HG03159 (cell line): Measurements from ENCODE around the gene MRPL4.
"Not testable (repeated sequence)": the region's sequence is repeated elsewhere in the genome, so short reads cannot be mapped to it uniquely, and the experiment has no call there.

Experiments used
- ATAC-seq: cut with Tn5 transposase; IDR thresholded peaks from one replicate; pipeline ENCODE4 v1.9.1; 2021; ENCODE audit warnings: mild to moderate bottlenecking, moderate library complexity; ENCODE audit not compliant: unreplicated experiment

MRPL4 gene

DNA sequence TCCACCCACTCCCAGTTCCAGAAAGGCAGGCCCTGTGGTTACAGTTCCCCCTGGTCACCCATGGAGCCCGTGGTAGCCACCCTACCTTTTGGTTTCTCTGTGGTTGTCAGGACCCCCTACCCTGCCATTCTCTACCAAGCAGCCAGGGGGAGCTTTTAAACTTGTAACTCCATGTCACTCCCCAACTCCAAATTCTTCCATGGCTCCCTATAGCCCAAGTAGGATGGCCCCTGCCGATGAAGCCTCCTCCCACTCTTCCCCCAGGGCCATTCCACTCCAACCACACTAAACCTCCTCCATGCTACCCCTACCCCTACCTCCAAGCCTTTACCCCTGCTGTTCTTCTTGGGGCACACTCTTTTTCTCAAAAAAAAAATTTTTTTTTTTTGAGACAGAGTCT lies 23.1 kb upstream of the MRPL4 start:
- no peak for ATAC-seq

- peak; percentile 25 for ATAC-seq
Measured at GRCh38 chr19:10230173-10230860, 21.7 kb upstream of the MRPL4 start.

- ATAC-seq, result peak; percentile 36
Measured at GRCh38 chr19:10230861-10231611, 21.0 kb upstream of the MRPL4 start, which contains the start of gene S1PR2. Gene S1PR2 (minus strand): TSS chr19:10231331. CDS start chr19:10224905, 6,426 bp downstream.

DNA sequence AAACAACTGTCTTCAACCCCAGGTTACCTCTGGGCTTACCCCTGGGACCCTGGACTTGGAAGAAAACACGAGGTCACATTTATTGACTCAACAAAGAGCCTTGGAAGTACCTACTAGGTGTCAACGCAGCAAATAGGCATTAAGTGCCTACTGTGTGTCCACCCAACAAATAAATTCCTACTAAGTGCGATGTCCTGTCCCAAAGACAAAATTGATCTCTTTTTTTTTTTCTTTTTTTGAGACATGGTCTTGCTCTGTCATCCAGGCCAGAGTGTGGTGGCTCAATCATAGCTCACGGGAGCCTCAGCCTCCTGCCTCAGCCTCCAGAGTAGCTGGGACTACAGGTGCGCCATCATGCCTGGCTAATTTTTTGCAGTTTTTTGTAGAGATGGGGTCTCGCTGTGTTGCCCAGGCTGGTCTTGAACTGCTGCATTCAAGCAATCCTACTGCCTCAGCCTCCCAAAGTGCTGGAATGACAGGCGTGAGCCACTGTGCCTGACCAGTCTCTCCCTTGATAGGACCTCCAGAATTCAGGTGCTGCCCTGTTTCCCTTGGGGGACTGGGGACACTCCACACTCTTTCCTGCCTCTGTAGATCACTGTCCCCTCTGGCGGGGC lies 20.3 kb upstream of the MRPL4 start:
- no peak for ATAC-seq

- no peak for ATAC-seq
Measured at GRCh38 chr19:10233946-10234345, 18.1 kb upstream of the MRPL4 start.

DNA sequence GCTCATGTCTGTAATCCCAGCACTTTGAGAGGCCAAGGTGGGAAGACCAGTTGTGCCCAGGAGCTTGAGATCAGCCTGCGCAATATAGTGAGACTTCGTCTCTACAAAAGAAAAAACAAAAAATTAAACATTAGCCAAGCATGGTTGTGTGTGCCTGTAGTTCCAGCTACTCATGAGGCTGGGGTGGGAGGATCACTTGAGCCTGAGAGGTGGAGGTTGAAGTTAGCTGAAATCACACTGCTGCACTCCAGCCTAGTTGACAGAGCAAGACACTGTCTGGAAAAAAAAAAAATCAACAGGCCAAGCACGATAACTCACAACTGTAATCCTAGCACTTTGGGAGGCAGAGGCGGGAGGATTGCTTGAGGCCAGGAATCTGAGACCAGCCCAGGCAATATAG lies 17.0 kb upstream of the MRPL4 start:
- ATAC-seq, result no peak

DNA sequence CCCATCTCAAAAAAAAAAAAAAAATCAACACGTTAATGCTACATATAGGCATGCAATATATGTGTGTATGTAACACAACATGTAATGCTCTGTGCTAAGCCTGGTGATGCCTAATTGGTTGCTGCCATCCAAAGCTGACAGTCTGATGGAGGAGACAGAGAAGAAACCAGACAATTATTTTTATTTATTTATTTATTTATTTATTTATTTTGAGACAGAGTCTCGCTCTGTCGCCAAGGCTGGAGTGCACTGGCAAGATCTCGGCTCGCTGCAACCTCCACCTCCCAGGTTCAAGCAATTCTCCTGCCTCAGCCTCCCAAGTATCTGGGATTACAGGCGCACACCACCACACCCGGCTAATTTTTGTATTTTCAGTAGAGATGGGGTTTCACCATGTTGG lies 16.6 kb upstream of the MRPL4 start:
- ATAC-seq, result not testable (repeated sequence)

GRCh38 chr19:10237702-10238101 lies 14.3 kb upstream of the MRPL4 start:
- no peak for ATAC-seq

DNA sequence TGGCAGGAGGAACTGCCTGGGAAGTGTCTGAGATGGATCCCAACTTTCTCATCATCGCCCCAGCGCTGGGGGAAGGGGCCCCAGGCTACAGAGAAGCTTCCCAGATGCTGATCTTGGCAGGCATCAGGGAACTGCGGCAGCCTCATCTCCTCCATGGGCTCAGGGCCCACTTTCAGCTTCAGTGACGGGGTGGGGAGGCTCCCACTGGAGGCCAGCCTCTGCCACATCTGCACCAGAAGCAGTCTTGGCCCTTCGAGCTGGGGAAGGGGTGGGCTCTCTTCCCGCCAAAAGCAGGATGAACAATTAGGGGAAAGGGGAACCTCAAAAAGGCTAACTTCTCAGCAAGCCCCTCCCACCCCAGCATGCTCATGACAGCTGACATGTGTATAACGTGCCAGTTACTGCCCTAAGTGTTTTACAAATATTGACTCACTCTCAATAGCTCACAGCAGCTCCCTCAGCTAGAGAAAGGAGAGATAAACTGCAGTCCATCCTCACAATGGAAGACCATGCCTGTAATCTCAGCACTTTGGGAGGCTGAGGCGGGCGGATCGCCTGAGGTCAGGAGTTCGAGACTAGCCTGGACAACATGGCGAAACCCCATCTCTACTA lies 13.7 kb upstream of the MRPL4 start:
- no peak for ATAC-seq

DNA sequence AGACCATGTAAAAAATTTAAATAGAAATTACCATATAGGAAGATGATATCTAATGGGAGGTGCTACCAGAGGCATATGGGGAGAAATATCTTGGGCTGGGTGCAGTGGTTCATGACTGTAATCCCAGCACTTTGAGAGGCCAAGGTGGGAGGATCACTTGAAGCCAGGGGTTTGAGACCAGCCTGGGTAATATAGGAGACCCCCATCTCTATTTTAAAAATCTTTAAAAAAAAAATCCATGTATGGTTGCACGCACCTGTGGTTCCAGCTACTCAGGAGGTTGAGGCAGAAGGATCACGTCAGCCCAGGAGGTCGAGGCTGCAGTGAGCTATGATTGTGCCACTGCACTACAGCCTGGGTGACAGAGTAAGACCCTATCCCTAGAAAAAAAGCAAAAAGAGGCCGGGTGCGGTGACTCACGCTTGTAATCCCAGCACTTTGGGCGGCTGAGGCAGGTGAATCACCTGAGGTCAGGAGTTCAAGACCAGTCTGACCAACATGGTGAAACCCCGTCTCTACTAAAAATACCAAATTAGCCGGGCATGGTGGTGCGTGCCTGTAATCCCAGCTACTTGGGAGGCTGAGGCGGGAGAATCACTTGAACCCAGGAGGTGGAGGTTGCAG lies 10.1 kb upstream of the MRPL4 start:
- not testable (repeated sequence) for ATAC-seq

GRCh38 chr19:10243606-10244005 lies 8.4 kb upstream of the MRPL4 start:
- ATAC-seq, result no peak

DNA sequence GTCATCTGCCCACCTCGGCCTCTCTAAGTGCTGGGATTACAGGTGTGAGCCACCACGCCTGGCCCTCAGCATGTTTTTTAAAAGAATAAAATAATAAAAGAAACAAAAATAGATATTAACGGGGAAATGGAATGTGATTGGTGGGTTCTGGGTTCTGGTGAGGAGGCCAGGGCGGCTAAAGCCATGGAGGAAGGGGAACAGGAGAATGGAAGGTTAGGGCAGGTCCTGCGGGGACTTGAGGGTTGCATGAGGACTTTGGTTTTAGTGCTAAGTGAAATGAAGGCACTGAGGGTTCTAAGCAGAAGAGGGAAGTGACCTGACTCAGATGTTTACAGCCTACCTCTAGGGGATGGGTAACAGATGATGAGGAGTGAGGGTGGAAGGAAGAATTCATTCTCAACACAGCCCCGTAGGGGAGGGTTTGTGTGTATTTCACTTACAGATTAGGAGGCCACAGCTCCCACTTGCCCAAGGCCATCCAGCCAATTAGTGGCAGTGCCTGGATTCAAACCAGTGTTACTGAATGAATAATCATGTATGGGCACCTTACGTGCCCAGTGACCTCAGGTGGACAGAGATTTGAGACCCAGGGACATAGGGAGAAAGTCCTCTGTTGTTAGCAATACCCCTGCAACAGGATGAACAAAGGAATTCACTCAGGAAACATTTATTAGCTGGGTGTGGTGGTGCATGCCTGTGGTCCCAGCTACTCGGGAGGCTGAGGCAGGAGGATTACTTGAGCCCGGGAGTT lies 6.7 kb upstream of the MRPL4 start:
- ATAC-seq, result no peak

DNA sequence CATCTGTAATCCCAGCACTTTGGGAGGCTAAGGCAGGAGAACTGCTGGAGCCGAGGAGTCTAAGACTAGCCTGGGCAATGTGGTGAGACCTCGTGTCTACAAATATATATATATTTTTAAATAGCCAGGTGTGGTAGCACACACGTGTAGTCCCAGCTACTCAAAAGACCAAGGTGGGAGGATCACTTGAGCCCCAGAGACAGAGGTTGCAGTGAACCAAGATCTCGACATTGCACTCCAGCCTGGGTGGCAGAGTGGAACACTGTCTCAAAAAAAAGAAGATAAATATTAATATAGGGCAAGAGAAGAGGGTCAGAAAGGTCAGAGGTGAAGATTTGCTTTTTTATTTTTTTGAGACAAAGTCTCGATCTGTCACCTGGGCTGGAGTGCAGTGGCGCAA lies 5.5 kb upstream of the MRPL4 start:
- no peak for ATAC-seq

DNA sequence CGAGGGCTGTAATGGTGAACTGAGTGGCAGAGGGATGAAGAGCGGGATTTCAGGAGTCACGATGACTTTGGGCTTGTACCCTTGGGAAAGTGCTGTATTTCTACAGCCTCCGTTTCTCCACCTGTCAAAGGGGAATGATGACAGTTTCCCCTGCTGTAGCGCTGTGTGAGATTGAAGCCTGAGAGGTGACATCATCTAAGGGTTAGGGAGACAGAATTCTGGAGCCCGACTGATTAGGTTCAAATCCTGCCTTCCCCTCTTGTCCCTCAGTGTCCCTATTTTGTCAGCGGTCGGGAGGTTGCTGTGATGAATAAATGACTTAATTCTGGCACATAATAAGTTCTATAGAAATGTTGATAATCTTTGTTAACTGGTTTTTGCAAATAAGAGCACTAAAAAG lies 693 bp downstream of the MRPL4 start:
- ATAC-seq, result no peak

DNA sequence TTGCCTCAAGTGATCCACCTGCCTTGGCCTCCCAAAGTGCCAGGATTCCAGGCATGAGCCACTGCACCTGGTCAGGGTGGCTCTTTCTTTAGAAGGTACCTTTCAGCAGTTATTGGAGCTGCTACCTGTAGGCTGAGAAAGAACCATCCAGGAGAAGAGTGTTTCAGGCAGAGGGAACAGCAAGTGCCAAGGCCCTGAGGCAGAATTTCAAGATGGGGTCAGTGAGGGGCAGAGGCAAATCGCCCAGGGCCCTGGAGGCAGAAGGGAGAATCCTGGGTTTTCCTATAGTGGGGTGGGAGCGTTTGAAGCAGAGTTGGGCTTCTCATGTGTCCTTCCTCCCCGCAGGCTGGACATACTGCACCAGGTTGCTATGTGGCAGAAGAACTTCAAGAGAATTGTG lies 2.2 kb downstream of the MRPL4 start:
- ATAC-seq, result no peak

GRCh38 chr19:10255358-10255757 lies 3.3 kb downstream of the MRPL4 start:
- ATAC-seq, result no peak

DNA sequence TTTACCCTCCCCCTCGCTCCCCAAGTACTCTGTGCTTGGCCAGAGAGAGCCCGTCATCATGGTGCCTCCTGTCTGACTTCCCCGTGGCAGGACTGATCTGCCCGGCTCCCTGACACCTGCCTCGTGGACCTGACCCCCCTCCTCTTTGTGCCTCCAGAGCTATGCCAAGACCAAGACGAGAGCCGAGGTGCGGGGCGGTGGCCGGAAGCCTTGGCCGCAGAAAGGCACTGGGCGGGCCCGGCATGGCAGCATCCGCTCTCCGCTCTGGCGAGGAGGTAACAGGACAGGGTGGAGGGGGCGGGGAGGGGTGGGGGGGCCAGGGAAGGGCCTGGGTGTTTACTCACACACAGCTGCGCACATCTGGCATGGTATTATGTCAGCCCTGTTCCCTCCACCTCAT lies 4.5 kb downstream of the MRPL4 start:
- ATAC-seq, result no peak

GRCh38 chr19:10256970-10257615 lies 5.1 kb downstream of the MRPL4 start:
- no peak for ATAC-seq

DNA sequence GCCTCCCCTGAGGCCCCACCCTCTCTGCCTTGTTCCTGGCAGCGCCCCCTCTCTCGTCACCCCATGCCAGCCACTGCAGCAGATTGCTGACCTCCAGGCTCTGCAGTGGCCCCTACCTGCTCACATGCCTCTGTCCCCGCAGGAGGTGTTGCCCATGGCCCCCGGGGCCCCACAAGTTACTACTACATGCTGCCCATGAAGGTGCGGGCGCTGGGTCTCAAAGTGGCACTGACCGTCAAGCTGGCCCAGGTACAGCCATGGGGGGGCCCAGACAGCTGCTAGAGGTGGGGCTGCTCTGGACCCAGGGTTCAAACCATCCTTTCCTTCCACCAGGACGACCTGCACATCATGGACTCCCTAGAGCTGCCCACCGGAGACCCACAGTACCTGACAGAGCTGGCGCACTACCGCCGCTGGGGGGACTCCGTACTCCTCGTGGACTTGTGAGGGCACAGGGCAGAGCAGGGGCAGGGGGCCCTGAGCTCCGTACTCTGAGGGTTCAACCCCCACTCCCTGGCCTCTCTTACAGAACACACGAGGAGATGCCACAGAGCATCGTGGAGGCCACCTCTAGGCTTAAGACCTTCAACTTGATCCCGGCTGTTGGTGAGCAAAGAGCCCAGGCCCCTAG lies 6.2 kb downstream of the MRPL4 start:
- ATAC-seq, result no peak
